B cell (primary cell): Measurements from ENCODE around the gene PGAM1. TPM values are rescaled to one million over a fixed set of nuclear protein-coding genes. Genes with fewer than 3 reads are reported as not detected.
"Not testable (repeated sequence)": the region's sequence is repeated elsewhere in the genome, so short reads cannot be mapped to it uniquely, and the experiment has no call there.

Source experiments
- ATAC-seq: fragments of 200-7000 bp; cut with Tn5 transposase; one replicate; pipeline ENCODE4 v1.10.0; 2021; ENCODE audit warnings: low read depth, mild to moderate bottlenecking, moderate number of reproducible peaks, moderate library complexity
- CTCF ChIA-PET: fragments of 350-600 bp; sonication (Branson Sonifier 250); formaldehyde crosslinking; loops from one replicate; lab custom pipeline; 2021; ENCODE audit warnings: antibody characterized with exemption, inconsistent platforms; lab: Charles Lee
- POLR2A ChIA-PET: fragments of 350-600 bp; sonication (Branson Sonifier 250); formaldehyde crosslinking; loops from one replicate; lab custom pipeline; 2021; ENCODE audit warnings: antibody characterized with exemption; lab: Charles Lee
- DNase-seq: peaks from one replicate; pipeline ENCODE4 v3.0.0; 2013
- H2AFZ ChIP-seq: 2 replicates; pipeline ENCODE4 v1.6.1; 2012; ENCODE audit warnings: mild to moderate bottlenecking, low read depth, low read length; ENCODE audit not compliant: insufficient read depth, poor library complexity, severe bottlenecking
- H3K27ac ChIP-seq, 2 donors: 1 replicate in 1 of 2; 2 replicates in 1 of 2; pipeline ENCODE4 v1.5.1; 2012 to 2013; ENCODE audit warnings: low read length in 2 of 2, mild to moderate bottlenecking in 2 of 2, moderate library complexity in 1 of 2
- H3K27me3 ChIP-seq, 4 experiments: fragments of 200-600 bp in 1 of 4; sonication (generic) in 1 of 4; replicated peaks in 1 of 4; 1 replicate in 2 of 4; 2 replicates in 2 of 4; pipeline versions ENCODE4 v1.6.1 to v1.7.0; 2013 to 2016; ENCODE audit warnings: low read length in 3 of 4, mild to moderate bottlenecking in 2 of 4, mixed read lengths in 1 of 4, moderate library complexity in 1 of 4; ENCODE audit not compliant: insufficient read depth in 4 of 4, control insufficient read depth in 3 of 4; ENCODE audit errors: control extremely low read depth in 1 of 4
- H3K36me3 ChIP-seq, 2 experiments: replicated peaks in 1 of 2; 1 replicate in 1 of 2; 2 replicates in 1 of 2; pipeline versions ENCODE4 v1.6.1 to v1.7.1; 2013; ENCODE audit warnings: low read length in 1 of 2; ENCODE audit not compliant: insufficient read depth in 2 of 2, control insufficient read depth in 1 of 2; ENCODE audit errors: control extremely low read depth in 1 of 2, extremely low read depth in 1 of 2
- H3K4me1 ChIP-seq, 2 donors: fragments of 200-600 bp in 1 of 2; sonication (generic) in 1 of 2; 1 replicate in 1 of 2; 2 replicates in 1 of 2; pipeline versions ENCODE4 v1.5.1 to v1.6.1; 2013 to 2017; ENCODE audit warnings: low read length in 2 of 2; ENCODE audit not compliant: control insufficient read depth in 2 of 2, insufficient read depth in 2 of 2
- H3K4me2 ChIP-seq: replicated peaks from 2 replicates; pipeline ENCODE3; 2012; ENCODE audit warnings: mild to moderate bottlenecking, low read depth, low read length; ENCODE audit not compliant: poor library complexity, severe bottlenecking
- H3K4me3 ChIP-seq, 5 experiments: fragments of 200-600 bp in 1 of 5; sonication (generic) in 1 of 5; 1 replicate in 3 of 5; 2 replicates in 2 of 5; pipeline versions ENCODE4 v1.5.1 to v1.7.0; 2011 to 2016; ENCODE audit warnings: low read length in 4 of 5, mild to moderate bottlenecking in 4 of 5, low read depth in 2 of 5, control low read depth in 1 of 5, moderate library complexity in 1 of 5; ENCODE audit not compliant: insufficient read depth in 1 of 5; ENCODE audit errors: control extremely low read depth in 1 of 5, extremely low read depth in 1 of 5
- H3K79me2 ChIP-seq: fragments of 200-600 bp; sonication (generic); one replicate; pipeline ENCODE4 v1.6.0; 2016; ENCODE audit warnings: low read length; ENCODE audit not compliant: control insufficient read depth, insufficient read depth
- H3K9ac ChIP-seq: fragments of 200-600 bp; sonication (generic); 2 replicates; pipeline ENCODE4 v1.6.1; 2017; ENCODE audit warnings: mild to moderate bottlenecking, low read length, moderate library complexity
- H3K9me3 ChIP-seq, 3 donors: one replicate each; pipeline versions ENCODE4 v1.6.1 to v1.7.1; 2013; ENCODE audit warnings: low read length in 2 of 3; ENCODE audit not compliant: control insufficient read depth in 2 of 3, insufficient read depth in 1 of 3; ENCODE audit errors: control extremely low read depth in 1 of 3
- H4K20me1 ChIP-seq: 2 replicates; pipeline ENCODE4 v1.6.0; 2012; ENCODE audit warnings: mild to moderate bottlenecking, low read length; ENCODE audit not compliant: insufficient read depth, control insufficient read depth, poor library complexity, severe bottlenecking
- H3K27ac Mint-ChIP-seq: one replicate; pipeline ENCODE4 v1.8.0; 2021; ENCODE audit warnings: mixed read lengths
- H3K27me3 Mint-ChIP-seq: one replicate; pipeline ENCODE4 v1.8.0; 2021; ENCODE audit warnings: mixed read lengths
- H3K4me1 Mint-ChIP-seq: one replicate; pipeline ENCODE4 v1.8.0; 2021; ENCODE audit warnings: mixed read lengths
- H3K4me3 Mint-ChIP-seq: one replicate; pipeline ENCODE4 v1.8.0; 2021; ENCODE audit warnings: mixed read lengths
- H3K9me3 Mint-ChIP-seq: one replicate; pipeline ENCODE4 v1.8.0; 2022; ENCODE audit warnings: mixed read lengths; ENCODE audit not compliant: insufficient read depth
- EZH2 ChIP-seq: IDR thresholded peaks from 2 replicates; pipeline ENCODE4 v1.6.1; 2012; ENCODE audit warnings: borderline replicate concordance, low read depth, mild to moderate bottlenecking, moderate library complexity, low read length; ENCODE audit not compliant: insufficient read depth, poor library complexity, severe bottlenecking
- WGBS: methylation state at CpG from one replicate; pipeline ENCODE4 v1.1.5; 2013; ENCODE audit warnings: missing lambda C conversion rate; ENCODE audit not compliant: insufficient coverage; 5-methylcytosine and 5-hydroxymethylcytosine counted together
- intact Hi-C: fragments of 100-400 bp; cut with micrococcal nuclease; formaldehyde crosslinking; loops from one replicate; pipeline ENCODE4 v1.10.0; 2022
- polyA plus RNA-seq: library from polyadenylated mRNA; depleted of rRNA; stranded (reverse); fragments of >200 nt; gene quantifications from 2 replicates; pipeline ENCODE4 v1.2.3, GENCODE V29; 2012
- total RNA-seq, 2 donors: library from RNA; stranded (reverse); fragments of 120-200 nt in 1 of 2; gene quantifications; 1 replicate in 1 of 2; 2 replicates in 1 of 2; pipeline versions ENCODE4 v1.2.3 to v1.2.4, GENCODE V29; 2013 to 2022
- TF ChIP-seq, protein P1 (sequence below): fragments of 200-600 bp; IDR thresholded peaks from one replicate; pipeline ENCODE4 v1.8.0; 2022; ENCODE audit warnings: antibody characterized with exemption, mild to moderate bottlenecking

PGAM1 gene
- total and polyA plus RNA-seq, 2 donors (not counting 1 experiment from before 2014, with no cell fraction given): 48.7 to 83.4 TPM

DNA sequence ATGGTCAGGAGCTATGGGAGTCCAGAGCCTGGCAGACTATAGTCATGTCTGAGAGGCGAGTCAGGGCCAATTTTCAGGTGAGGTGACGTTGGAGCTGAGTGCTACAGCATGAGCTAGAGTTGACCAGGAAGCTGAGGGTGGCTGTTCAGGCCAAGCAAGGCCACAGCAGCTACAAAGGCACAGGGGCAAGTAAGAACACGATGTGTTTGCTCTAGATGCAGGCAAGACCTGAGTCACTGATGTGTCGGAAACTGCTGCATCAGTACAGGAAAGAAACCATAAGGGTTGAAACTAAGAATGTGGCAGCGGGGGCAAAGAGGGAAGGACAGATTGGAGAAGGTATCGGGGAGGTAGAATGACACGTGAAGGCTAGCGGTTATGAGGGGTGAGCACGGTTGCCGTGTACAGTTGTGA lies 13.1 kb upstream of the PGAM1 start:
- POLR2A ChIA-PET: no interaction called here
- TF ChIP-seq, protein P1, sequence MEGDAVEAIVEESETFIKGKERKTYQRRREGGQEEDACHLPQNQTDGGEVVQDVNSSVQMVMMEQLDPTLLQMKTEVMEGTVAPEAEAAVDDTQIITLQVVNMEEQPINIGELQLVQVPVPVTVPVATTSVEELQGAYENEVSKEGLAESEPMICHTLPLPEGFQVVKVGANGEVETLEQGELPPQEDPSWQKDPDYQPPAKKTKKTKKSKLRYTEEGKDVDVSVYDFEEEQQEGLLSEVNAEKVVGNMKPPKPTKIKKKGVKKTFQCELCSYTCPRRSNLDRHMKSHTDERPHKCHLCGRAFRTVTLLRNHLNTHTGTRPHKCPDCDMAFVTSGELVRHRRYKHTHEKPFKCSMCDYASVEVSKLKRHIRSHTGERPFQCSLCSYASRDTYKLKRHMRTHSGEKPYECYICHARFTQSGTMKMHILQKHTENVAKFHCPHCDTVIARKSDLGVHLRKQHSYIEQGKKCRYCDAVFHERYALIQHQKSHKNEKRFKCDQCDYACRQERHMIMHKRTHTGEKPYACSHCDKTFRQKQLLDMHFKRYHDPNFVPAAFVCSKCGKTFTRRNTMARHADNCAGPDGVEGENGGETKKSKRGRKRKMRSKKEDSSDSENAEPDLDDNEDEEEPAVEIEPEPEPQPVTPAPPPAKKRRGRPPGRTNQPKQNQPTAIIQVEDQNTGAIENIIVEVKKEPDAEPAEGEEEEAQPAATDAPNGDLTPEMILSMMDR: no peak
- TF ChIP-seq EZH2: no peak
- H3K27me3 ChIP-seq: no peaks in the 10 kb centered on the region
- H3K79me2 ChIP-seq: no peaks in the 10 kb centered on the region
- no peak overlapping the region for H3K27ac ChIP-seq
- WGBS: 85% methylated on average over 9 of the region's 10 CpGs
- ATAC-seq (no peak), DNase-seq (no peak)
- no peak overlapping the region for H3K4me2 ChIP-seq
- H3K4me3 ChIP-seq: no peak overlapping the region
- CTCF ChIA-PET: interaction anchor here (1.5 kb wide), 1 partner anchor 141 kb away, joined by 4 read pairs; no protein-coding TSS in a partner anchor
- Mint-ChIP-seq H3K4me3 (no peak overlapping the region), H3K27ac (no peak overlapping the region), H3K9me3 (no peaks in the 10 kb centered on the region), H3K27me3 (no peaks in the 10 kb centered on the region), H3K4me1 (peaks cover 13% of the 10 kb centered on the region)
- H2AFZ ChIP-seq: no peak overlapping the region
- no peaks in the 10 kb centered on the region for H3K9me3 ChIP-seq
- no peaks in the 10 kb centered on the region for H4K20me1 ChIP-seq
- intact Hi-C loops: no loop called here
- no peaks in the 10 kb centered on the region for H3K36me3 ChIP-seq
- peaks cover 8 to 15% of the 10 kb centered on the region in 2 donors for H3K4me1 ChIP-seq
- H3K9ac ChIP-seq: no peak overlapping the region

DNA sequence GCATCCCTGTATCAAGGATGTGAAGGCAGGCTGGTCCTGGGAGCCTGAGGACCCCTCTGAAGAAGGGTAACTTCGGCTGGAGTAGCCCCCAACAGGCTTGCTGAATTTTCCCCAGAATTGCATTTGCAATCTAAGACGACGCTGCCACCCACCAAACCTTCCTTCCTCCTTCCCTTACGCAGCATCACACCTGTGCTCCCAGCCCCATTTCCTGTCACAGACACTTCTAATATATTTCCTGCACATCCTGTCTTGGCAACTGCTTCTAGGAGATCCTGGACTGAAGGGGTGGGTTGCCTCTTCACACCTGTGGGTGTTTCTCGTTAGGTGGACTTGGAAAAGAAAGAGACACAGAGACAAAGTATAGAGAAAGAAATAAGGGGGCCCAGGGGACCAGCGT lies 9.4 kb upstream of the PGAM1 start:
- Histone ChIP-seq H4K20me1 (no peaks in the 10 kb centered on the region), H3K27me3 (no peaks in the 10 kb centered on the region), H3K4me3 (no peak overlapping the region), H3K9me3 (no peaks in the 10 kb centered on the region), H3K4me2 (no peak overlapping the region), H3K79me2 (no peaks in the 10 kb centered on the region), H3K4me1 (peaks cover 11 to 27% of the 10 kb centered on the region in 2 donors), H3K9ac (no peak overlapping the region), H3K36me3 (no peaks in the 10 kb centered on the region), H2AFZ (no peak overlapping the region), H3K27ac (no peak overlapping the region)
- ChIA-PET CTCF (no interaction called here), POLR2A (no interaction called here)
- WGBS: 36% methylated on average over 5 of the region's 6 CpGs
- ATAC-seq (no peak), DNase-seq (no peak)
- Mint-ChIP-seq H3K4me1 (peaks cover 25% of the 10 kb centered on the region), H3K27me3 (no peaks in the 10 kb centered on the region), H3K9me3 (no peaks in the 10 kb centered on the region), H3K4me3 (no peak overlapping the region), H3K27ac (no peak overlapping the region)
- intact Hi-C loops: no loop called here
- no peak for TF ChIP-seq EZH2
- TF ChIP-seq, protein P1: no peak

DNA sequence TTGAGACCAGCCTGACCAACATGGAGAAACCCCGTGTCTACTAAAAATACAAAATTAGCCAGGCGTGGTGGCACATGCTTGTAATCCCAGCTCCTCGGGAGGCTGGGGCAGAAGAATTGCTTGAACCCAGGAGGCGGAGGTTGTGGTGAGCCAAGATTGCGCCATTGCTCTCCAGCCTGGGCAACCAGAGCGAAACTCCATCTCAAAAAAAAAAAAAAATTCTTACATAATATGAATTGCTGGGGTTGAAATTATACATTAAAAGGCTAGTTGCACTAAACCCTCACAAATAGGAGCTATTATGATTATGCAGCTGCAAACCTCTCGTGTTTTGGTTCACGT lies 2.3 kb upstream of the PGAM1 start:
- H3K4me1 ChIP-seq: peaks cover 24 to 36% of the 10 kb centered on the region in 2 donors
- H4K20me1 ChIP-seq, H3K4me3 Mint-ChIP-seq, H3K27me3 ChIP-seq, H3K9me3 Mint-ChIP-seq, DNase-seq, H3K9me3 ChIP-seq, intact Hi-C loops, ATAC-seq, POLR2A ChIA-PET, H3K9ac ChIP-seq, H2AFZ ChIP-seq, H3K4me2 ChIP-seq, H3K36me3 ChIP-seq, H3K4me3 ChIP-seq, H3K27me3 Mint-ChIP-seq, H3K27ac ChIP-seq: not testable (repeated sequence)
- H3K27ac Mint-ChIP-seq: peak overlapping the region; percentile 2
- CTCF ChIA-PET: interaction anchor here (1.1 to 1.5 kb wide), 2 partner anchors 16 to 17 kb away, joined by 3 to 5 read pairs; no protein-coding TSS in a partner anchor
- WGBS: 94% methylated on average over 4 of the region's 8 CpGs
- peaks cover 43% of the 10 kb centered on the region for H3K4me1 Mint-ChIP-seq
- peaks cover 24% of the 10 kb centered on the region for H3K79me2 ChIP-seq
